MM.1S (cell line): ENCODE measurements around the gene MORN4.

ENCODE experiments used
- EZH2phosphoT487 ChIP-seq: fragments of 300-600 bp; sonication (generic); IDR thresholded peaks from 2 replicates; pipeline ENCODE4 v1.6.1; 2018; ENCODE audit warnings: antibody characterized with exemption, low read length
- TF ChIP-seq, protein P1 (sequence below): fragments of 300-600 bp; sonication (generic); IDR thresholded peaks from 2 replicates; pipeline ENCODE4 v1.5.1; 2016; ENCODE audit warnings: antibody characterized with exemption, low read length, mixed read lengths

DNA sequence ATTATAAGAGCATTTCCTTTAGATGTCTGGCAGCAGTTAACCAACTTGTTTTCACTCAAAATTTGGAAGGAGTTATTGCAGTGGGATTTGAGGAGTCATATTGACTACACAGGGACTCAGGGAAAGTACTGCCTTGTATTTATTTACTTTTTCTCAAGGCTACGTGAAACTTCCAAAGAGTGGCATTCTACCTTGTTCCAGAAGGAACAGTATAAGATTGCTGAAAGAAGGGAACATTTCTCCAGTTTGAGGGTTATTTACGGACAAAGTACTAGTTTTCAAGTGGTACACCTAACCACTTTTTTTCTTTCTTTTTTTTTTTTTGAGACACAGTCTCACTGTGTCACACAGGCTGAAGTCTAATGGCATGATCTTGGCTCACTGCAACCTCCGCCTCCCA lies 5.1 kb downstream of the MORN4 start:
- TF ChIP-seq, protein P1, sequence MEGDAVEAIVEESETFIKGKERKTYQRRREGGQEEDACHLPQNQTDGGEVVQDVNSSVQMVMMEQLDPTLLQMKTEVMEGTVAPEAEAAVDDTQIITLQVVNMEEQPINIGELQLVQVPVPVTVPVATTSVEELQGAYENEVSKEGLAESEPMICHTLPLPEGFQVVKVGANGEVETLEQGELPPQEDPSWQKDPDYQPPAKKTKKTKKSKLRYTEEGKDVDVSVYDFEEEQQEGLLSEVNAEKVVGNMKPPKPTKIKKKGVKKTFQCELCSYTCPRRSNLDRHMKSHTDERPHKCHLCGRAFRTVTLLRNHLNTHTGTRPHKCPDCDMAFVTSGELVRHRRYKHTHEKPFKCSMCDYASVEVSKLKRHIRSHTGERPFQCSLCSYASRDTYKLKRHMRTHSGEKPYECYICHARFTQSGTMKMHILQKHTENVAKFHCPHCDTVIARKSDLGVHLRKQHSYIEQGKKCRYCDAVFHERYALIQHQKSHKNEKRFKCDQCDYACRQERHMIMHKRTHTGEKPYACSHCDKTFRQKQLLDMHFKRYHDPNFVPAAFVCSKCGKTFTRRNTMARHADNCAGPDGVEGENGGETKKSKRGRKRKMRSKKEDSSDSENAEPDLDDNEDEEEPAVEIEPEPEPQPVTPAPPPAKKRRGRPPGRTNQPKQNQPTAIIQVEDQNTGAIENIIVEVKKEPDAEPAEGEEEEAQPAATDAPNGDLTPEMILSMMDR: no peak
- no peak for TF ChIP-seq EZH2phosphoT487
